ENCODE data around the gene CABYR. TPM values are rescaled to one million over a fixed set of nuclear protein-coding genes. Genes with fewer than 3 reads are reported as not detected.

Gene CABYR
- total and polyA plus RNA-seq, 2 of the 8 experiments (the other 6 are each of a cell fraction or from before 2014, with no cell fraction given) = 14.5 to 18.8 TPM

DNA sequence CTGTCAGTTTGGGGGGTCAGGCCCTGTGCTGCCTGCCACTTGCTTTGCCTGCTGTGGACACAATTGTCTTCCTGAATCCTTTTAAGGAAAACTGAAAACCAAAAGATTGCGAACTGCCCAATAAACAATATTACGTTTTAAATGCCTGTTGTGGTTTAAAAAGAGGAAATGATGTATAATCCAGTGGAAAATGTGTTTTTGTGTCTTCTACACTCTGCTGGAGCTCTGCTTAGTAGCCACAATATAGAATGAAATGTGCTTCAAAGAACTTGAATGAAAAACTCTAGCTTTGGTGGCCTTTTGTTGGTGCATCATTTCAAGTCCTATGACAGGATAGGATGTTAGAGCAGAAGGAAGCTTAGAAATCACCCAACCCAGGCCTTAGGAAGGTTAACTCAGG lies 23.2 kb upstream of the CABYR start:
- no peak overlapping the region for H3K4ac ChIP-seq (replicated peaks; ENCODE audit: insufficient read length, low read depth, low read length)
- no peak overlapping the region for H3K27ac ChIP-seq (ENCODE audit: low read depth, low read length)
- H3K79me2 ChIP-seq (ENCODE audit: control insufficient read depth in 1 of 2, insufficient read depth in 2 of 2, low read length in 2 of 2) = no peaks in the 10 kb centered on the region
- no peak overlapping the region for H2AK5ac ChIP-seq (ENCODE audit: low read depth, low read length)
- DNase-seq (ENCODE audit: low read depth in 1 of 2, low spot score in 2 of 2) = no peak
- ChIA-PET POLR2A (ENCODE audit: partially characterized antibody) (no interaction called here), CTCF (ENCODE audit: partially characterized antibody) (interaction anchor here (0.6 to 3.6 kb wide), 3 partner anchors 162 to 413 kb away, joined by 4 to 11 read pairs (median 5); no protein-coding TSS in a partner anchor)
- TF ChIP-seq PHF8 (conservative IDR thresholded peaks at IDR 0.05; ENCODE audit: low read depth, low read length) = no peak
- no peak for TF ChIP-seq SIN3A (conservative IDR thresholded peaks at IDR 0.05 in 1 of 2, IDR thresholded peaks at IDR 0.05 in 1 of 2; ENCODE audit: low read depth in 1 of 2, low read length in 2 of 2)
- H3K4me1 ChIP-seq (replicated peaks in 1 of 4; ENCODE audit: control insufficient read depth in 3 of 4, insufficient read depth in 4 of 4, low read length in 3 of 4) = peaks cover 0 to 4% (median 2%) of the 10 kb centered on the region in 4 experiments; a peak in 2 of 7 replicates
- H3K4me3 ChIP-seq (ENCODE audit: extremely low read depth in 1 of 4, insufficient read depth in 2 of 4, low read depth in 3 of 4, low read length in 4 of 4) = no peak overlapping the region
- no peak overlapping the region for H2BK20ac ChIP-seq (ENCODE audit: low read length)
- no peak overlapping the region for H2BK15ac ChIP-seq (ENCODE audit: low read length)
- H3K56ac ChIP-seq (replicated peaks; ENCODE audit: insufficient read length, low read depth, low read length) = no peak overlapping the region
- no peak overlapping the region for H2BK120ac ChIP-seq (replicated peaks; ENCODE audit: low read depth, low read length)
- H3K27me3 ChIP-seq (replicated peaks in 1 of 4; ENCODE audit: control insufficient read depth in 3 of 4, extremely low read depth in 1 of 4, insufficient read depth in 3 of 4, low read length in 3 of 4) = no peaks in the 10 kb centered on the region
- no peak overlapping the region for H2BK5ac ChIP-seq (ENCODE audit: low read depth, low read length)
- no peak overlapping the region for H3K18ac ChIP-seq (ENCODE audit: extremely low read depth, low read length)
- FAIRE-seq = no peak
- no peak overlapping the region for H2BK12ac ChIP-seq (ENCODE audit: low read depth, low read length)
- no peak overlapping the region for H3K4me2 ChIP-seq (ENCODE audit: insufficient read depth in 1 of 2, low read depth in 2 of 2, low read length in 2 of 2)
- no peak overlapping the region for H2AFZ ChIP-seq (ENCODE audit: low read length)
- no peak overlapping the region for H3K9ac ChIP-seq (replicated peaks in 1 of 4; ENCODE audit: extremely low read depth in 1 of 4, low read depth in 3 of 4, low read length in 3 of 4)
- H3K36me3 ChIP-seq (ENCODE audit: control insufficient read depth in 2 of 4, insufficient read depth in 4 of 4, low read length in 3 of 4) = peaks cover 0 to 4% (median 0%) of the 10 kb centered on the region in 4 experiments; a peak in 2 of 8 replicates
- H3K14ac ChIP-seq (ENCODE audit: insufficient read length) = no peak overlapping the region
- no peaks in the 10 kb centered on the region; the same call in 1 of the 2 replicates for H3K23me2 ChIP-seq (ENCODE audit: low read depth, low read length)
- H4K5ac ChIP-seq (ENCODE audit: insufficient read length, low read depth, low read length) = no peak overlapping the region
- H3K9me3 ChIP-seq (ENCODE audit: insufficient read depth in 2 of 2, low read depth in 1 of 2, low read length in 1 of 2) = no peaks in the 10 kb centered on the region
- WGBS, 2 experiments (ENCODE audit: extremely low coverage in 1 of 2, insufficient coverage in 1 of 2, insufficient read length in 1 of 2, insufficient replicate concordance in 2 of 2, low coverage in 1 of 2, low lambda C conversion rate in 2 of 2, missing lambda C conversion rate in 1 of 2) = 83% methylated on average over 2 of the region's 2 CpGs; no CpG with 5 or more reads in 1 of the 2 experiments
- peaks cover 0 to 2% of the 10 kb centered on the region in 2 experiments for H4K20me1 ChIP-seq (replicated peaks in 1 of 2; ENCODE audit: control insufficient read depth in 1 of 2, insufficient read depth in 2 of 2, low read length in 2 of 2)
- H3K23ac ChIP-seq (ENCODE audit: insufficient read length) = no peak overlapping the region
- no peak overlapping the region for H4K91ac ChIP-seq (replicated peaks; ENCODE audit: insufficient read length, low read length)
- no peaks in the 10 kb centered on the region for H3K79me1 ChIP-seq (ENCODE audit: low read depth, low read length)
- no peak overlapping the region for H4K8ac ChIP-seq (ENCODE audit: extremely low read depth, insufficient read depth, low read length)

All from H1 (cell line).